ENCODE data around the gene PTX4.
"Not testable (repeated sequence)": the region's sequence is repeated elsewhere in the genome, so short reads cannot be mapped to it uniquely, and the experiment has no call there.

PTX4 gene

DNA sequence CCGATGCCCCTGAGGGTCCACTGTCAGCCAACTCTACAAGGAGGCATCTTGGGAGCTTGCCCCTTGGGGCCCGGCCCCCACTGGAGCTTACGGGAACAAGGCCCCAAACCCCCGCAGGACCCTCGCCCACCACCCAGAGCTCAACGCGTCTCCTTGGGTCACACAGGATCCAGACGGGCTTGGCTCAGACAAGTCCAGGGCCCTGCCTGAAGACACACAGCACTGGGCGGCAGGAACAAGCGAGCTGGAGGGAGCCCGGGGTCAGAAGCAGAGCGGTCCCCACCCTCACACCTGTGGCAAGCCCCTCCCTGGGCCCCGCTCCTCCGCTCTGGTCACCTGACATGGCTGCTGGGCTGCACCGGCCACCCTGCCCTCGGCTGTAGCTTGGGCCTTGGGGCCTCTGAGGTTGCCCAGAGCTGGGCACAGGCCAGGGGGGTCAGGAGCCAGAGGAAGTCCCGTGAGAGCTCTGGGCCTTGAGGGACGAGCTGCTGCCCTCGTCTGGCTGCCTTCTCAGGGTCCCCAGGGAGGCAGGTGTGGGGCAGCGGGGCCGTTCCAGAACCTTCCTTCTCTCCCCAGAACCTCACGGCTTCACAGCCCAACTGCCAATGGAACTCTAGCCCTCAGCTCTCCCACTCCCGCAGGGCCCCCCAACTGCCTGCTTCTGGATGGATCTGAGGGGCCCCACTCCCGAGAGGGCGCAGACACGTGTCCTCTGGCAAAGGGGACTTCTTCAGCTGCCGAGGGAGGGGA, 44.6 kb downstream of the PTX4 start, which contains the start of gene CCDC154:
Gene CCDC154 (minus strand): TSS at position 577 of the 750 bp plus-strand sequence. CDS start 234 bp downstream, at position 343.
- DNase-seq (ENCODE audit: low spot score) = no peak

DNA sequence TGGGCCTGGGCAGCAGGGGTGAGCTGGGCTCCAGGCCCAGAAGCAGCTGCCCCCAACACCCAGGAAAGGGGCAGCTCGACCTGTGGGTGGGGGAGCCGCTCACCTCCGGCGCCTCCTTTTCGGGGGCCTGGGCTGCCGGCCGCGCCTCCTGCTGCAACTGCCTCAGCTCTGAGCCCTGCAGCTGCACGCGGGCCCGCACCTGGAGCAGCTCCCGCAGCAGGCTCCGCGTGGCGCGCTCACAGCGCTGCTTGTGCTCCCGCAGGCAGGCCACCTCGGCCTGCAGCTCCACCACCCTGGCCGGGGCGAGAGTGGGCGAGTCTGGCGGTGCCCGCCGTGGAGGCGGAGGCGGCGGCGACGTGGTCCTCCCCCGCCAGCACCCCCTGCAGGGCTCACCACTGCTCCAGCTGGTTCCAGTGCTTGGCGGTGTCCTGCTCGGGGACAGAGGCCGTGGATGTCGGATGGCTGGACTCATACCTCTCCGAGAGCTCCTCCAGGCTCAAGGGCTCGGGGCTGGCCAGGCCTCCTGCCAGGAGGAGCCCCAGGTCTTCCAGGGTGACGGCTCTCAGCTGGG, 45.3 kb downstream of the PTX4 start:
- DNase-seq (ENCODE audit: low spot score) = no peak

DNA sequence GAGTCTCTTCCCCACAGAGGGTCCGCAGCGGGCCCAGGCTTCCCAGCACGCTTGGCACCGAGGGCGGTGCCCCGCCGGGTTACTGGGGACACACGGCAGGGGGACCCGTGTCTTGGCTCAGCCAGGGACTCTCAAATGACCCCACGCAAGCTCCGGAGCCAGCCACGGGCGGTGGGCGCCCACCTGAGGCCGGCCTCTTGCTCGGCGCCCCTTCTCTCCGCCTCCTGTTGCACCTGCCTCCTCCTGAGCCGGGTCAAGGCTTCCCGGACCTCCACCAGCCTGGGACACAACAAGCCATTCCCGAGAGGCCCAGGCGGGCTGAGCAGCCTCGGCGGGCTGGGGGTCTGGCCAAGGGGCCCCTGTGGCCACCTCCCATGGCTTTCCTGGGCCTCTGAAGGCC, 46.0 kb downstream of the PTX4 start:
- no peak for DNase-seq (ENCODE audit: low spot score)

DNA sequence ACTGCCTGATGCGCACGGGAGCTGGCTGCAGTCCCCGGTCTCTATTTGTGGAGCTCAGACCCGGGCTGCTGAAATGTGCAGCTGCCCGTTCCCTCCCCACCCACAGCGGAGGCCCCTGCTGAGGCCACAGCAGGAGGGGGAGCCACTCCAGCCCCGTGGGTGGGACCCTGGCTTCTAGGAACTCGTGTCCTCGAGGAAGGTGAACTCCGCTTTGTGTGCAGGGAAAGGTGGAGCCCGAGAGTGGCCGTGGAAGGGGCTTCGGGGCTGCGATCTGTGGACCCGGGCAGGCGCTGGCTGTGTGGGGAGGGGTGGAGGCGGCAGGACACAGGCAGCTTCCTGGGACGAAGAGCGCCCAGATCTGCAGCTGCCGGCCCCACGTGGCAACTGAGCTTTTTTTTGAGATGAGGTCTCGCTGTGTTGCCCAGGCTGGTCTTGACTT, 47.3 kb downstream of the PTX4 start:
- no peak for DNase-seq (ENCODE audit: low spot score)

DNA sequence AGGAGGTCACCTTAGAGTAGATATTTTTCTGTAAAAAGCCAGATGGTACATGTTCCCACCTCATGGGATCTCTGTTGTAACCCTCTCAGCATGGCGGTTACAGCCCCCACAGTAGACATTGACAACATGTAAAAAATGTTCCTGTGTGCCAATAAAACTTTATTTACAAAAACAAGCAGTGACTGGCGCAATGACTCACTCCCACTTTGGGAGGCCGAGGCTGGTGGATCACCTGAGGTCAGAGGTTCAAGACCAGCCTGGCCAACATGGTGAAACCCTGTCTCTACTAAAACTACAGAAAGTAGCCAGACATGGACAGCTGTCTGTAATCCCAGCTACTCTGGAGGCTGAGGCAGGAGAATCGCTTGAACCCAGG, 49.1 kb downstream of the PTX4 start:
- DNase-seq (ENCODE audit: low spot score) = not testable (repeated sequence)

DNA sequence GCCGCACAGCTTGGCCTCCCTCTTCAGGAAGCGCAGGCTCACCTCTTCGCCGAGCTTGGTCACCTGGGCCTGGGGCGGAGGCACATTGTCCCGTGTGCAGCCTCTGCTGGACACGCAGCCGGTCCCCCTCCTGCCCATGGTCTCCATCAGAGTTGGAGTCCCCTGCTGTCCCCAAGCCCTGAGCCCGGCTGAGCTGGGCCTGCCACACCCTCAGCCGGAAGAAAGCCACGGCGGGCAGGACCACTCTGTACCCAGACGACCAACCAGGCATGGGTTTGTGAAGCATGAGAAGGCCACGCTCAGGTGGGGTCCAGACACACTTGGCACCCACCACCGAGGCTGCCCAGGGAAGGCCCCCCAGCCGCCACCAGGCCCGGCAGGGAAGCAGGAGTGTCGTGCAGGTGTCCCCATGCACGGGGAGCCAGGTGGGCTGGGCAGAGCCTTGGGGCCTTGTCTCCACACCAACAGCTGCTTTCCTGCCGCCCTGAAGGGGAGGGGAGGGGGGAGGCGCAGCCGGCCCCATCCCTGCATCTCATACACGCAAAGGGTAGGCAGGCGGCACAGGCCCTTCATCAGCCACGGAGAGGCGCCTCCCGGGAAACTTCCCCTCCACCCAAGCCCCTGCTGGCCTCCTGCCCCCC, 49.6 kb downstream of the PTX4 start:
- DNase-seq (ENCODE audit: low spot score) = no peak

DNA sequence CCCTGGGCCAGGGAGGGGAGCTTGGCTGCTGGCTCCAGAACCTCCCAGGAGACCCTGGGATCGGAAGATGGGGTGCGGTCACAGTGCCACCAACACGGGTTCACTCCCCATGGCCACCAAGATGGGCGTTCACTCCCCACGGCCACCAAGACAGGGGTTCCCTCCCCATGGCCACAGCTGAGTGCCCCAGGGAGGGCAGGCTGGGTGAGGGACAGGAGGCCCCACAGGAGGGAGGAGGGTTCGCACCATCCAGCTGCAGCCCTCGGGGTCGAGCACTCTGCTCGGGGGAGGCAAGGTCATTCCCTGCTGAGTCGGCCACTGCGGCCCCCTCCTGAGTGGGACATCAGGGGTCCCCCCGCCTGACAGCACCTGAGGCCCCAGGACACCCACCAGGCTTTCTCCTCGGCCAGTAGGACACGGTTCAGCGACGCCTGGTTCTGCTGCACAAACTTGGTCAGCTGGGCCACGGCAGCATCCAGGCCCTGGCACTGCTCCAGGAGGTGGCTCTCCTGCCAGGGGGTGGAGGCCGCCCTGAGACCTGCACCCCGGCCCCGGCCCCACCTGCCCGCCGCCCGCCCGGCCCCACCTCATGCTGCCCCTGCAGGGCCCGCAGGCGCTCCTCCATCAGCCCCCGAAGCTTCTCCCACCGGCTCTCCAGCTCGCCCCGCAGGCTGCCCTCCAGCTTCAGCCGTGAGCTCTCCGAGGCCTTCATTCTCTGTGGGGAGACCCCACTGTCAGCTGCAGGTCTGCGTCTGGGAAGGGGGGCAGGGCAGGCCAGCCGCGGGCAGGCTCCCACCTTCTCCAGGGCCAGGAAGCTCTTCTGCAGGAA, 50.3 kb downstream of the PTX4 start:
- no peak for DNase-seq (ENCODE audit: low spot score)

DNA sequence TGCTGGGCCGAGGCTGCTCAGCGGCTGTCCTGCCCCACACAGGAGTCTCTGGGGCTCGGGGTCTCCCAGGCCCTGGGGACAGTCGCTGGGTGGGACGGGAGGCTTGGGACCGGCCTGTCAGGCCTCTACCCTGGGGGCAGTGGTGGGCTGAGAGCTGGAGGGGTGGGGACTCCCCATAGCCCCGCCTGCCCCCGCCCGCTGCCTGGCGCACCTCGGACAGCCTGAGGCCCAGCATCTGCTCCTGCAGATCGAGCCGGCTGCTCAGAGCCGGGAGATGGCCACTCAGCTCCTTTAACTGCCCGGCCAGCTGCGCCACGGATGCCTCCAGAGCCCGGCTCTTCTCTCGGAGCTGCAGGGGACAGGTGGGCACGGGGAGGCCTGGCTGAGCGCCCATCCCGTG, 51.1 kb downstream of the PTX4 start:
- no peak for DNase-seq (ENCODE audit: low spot score)

DNA sequence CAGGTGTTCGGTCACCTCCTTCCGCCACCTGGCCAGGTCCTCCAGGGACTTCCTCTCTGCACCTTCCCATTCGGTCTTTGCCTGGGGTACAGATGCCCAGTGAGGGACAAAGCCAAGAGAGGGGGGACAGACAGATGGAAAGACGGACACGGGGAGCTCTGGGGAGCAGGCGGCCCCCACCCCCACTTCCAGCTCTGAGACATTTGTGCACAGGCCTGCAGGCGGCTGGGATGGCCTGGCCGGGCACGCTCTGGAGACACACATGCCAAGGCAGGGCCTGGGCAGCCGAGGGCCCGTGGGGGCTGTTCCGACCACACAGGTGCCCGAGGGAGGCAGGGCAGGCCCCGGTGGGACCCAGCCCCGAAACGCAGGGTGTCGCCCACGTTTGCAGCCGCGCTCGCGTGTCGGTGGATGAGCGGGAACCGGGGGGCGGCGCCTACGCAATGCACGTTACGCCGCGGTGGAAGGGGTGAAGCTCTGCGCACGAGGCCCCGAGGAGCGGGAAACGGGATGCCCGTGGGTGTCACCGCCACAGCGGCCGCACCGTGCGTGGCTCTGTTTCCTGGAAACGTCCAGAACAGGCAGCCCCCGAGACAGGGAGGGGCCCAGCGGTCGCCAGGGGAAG, 51.9 kb downstream of the PTX4 start:
- no peak for DNase-seq (ENCODE audit: low spot score)

DNA sequence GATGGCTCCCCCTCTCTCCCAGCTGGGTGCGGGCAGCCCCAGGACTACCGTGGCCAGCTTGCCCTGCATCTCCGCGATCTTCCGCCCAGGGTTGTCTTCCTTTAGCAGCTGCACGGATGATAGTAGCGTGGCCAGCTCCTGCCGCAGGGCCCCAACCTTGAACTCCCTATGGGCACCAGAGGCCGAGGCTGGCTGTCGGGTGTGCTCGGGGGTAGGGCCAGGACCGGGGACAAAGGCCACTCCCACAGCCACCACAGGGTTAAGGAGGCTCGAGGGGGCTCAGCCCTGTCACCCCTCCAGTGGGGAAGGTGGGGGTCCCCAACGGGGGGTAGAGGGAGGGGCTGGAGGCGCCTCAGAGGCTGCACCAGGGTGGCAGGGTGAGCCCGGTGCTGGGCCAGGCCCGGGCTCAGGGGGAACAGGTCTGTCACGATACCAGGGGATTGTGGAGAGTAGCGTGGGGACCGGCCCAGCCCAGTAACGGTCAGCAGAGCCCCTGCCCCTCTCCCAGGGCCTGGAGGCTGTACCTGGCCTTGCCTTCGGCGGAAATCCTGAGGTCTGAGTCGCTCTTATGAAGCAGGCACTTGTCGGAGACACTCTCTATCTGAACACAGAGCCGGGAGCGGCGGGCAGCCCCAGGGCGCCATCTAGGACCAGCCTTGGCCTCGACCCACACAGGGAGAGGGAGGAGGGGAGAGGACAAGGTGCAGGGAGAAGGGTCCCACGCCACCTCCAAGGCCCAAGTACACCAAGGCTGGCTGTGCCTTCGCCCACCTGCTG, 52.6 kb downstream of the PTX4 start:
- DNase-seq (ENCODE audit: low spot score) = no peak
